ENCODE data around the gene SLC1A5.

GRCh38 chr19:46821512-46822409 is 33.4 kb upstream of the SLC1A5 start:
- TF ChIP-seq CTCF (IDR thresholded peaks at IDR 0.05) (no peak), POLR2AphosphoS5 (IDR thresholded peaks at IDR 0.05) (no peak)
